GM12892 (cell line): ENCODE measurements around the gene ATXN2L.

Source experiments
- POLR2A ChIP-seq: IDR thresholded peaks from 2 replicates; pipeline ENCODE4 v1.6.1; 2011; ENCODE audit warnings: low read depth, low read length, control low read depth
- POLR2AphosphoS5 ChIP-seq: IDR thresholded peaks from 2 replicates; pipeline ENCODE4 v1.6.1; 2011; ENCODE audit warnings: low read depth, low read length, control low read depth
- TAF1 ChIP-seq: IDR thresholded peaks from 2 replicates; pipeline ENCODE4 v1.6.1; 2011; ENCODE audit warnings: low read depth, mild to moderate bottlenecking, control low read depth, low read length, borderline replicate concordance

- TF ChIP-seq POLR2A (no peak), POLR2AphosphoS5 (no peak), TAF1 (no peak)
These were observed 46.4 kb downstream of the ATXN2L start for GRCh38 chr16:28869201-28869600.
